HepG2 (cell line): ENCODE measurements around the gene TOX4. TPM values are rescaled to one million over a fixed set of nuclear protein-coding genes. Genes with fewer than 3 reads are reported as not detected.

Experiments
- CENPX ChIP-seq: sonication (generic); formaldehyde crosslinking; IDR thresholded peaks from 2 replicates; pipeline ENCODE4 v1.9.0; 2021; ENCODE audit warnings: mild to moderate bottlenecking, missing genetic modification reagents, moderate library complexity
- HDAC2 ChIP-seq: sonication (generic); formaldehyde crosslinking; IDR thresholded peaks from 2 replicates; pipeline ENCODE4 v1.4.0; 2020; ENCODE audit warnings: missing genetic modification reagents
- HNRNPK ChIP-seq: fragments of 200-400 bp; formaldehyde crosslinking; IDR thresholded peaks from 2 replicates; pipeline ENCODE4 v1.6.1; 2018; ENCODE audit warnings: low read length, low read depth, moderate library complexity, mild to moderate bottlenecking; ENCODE audit not compliant: poor library complexity, severe bottlenecking
- KLF9 ChIP-seq: IDR thresholded peaks from 2 replicates; pipeline ENCODE4 v1.6.1; 2016; ENCODE audit warnings: low read depth
- NCOR1 ChIP-seq: fragments of 200-600 bp; sonication (generic); IDR thresholded peaks from 2 replicates; pipeline ENCODE4 v1.7.0; 2017; ENCODE audit warnings: antibody characterized with exemption, low read length, borderline replicate concordance
- NFYC ChIP-seq: IDR thresholded peaks from 2 replicates; pipeline ENCODE4 v1.6.1; 2016; ENCODE audit warnings: missing genetic modification reagents, missing compliant biosample characterization
- PAWR ChIP-seq: sonication (generic); formaldehyde crosslinking; IDR thresholded peaks from 2 replicates; pipeline ENCODE4 v1.4.0; 2020; ENCODE audit warnings: missing genetic modification reagents, mild to moderate bottlenecking, borderline replicate concordance
- SALL2 ChIP-seq: sonication (generic); formaldehyde crosslinking; IDR thresholded peaks from 2 replicates; pipeline ENCODE4 v1.8.1; 2023; ENCODE audit warnings: mild to moderate bottlenecking, missing genetic modification reagents, inconsistent platforms
- SMAD9 ChIP-seq: sonication (generic); formaldehyde crosslinking; IDR thresholded peaks from 2 replicates; pipeline ENCODE4 v1.5.1; 2020; ENCODE audit warnings: mild to moderate bottlenecking, missing genetic modification reagents
- SOX5 ChIP-seq: IDR thresholded peaks from 2 replicates; pipeline ENCODE4 v1.6.1; 2016; ENCODE audit warnings: borderline replicate concordance
- SP4 ChIP-seq: sonication (generic); formaldehyde crosslinking; IDR thresholded peaks from 2 replicates; pipeline ENCODE4 v1.8.1; 2023; ENCODE audit warnings: mild to moderate bottlenecking, missing genetic modification reagents
- TARDBP ChIP-seq: sonication (generic); formaldehyde crosslinking; IDR thresholded peaks from 2 replicates; pipeline ENCODE4 v1.8.0; 2022; ENCODE audit warnings: mild to moderate bottlenecking, missing genetic modification reagents
- TEAD3 ChIP-seq: optimal IDR thresholded peaks from 2 replicates; pipeline ENCODE3; 2016; ENCODE audit warnings: borderline replicate concordance
- TOE1 ChIP-seq: sonication (generic); formaldehyde crosslinking; IDR thresholded peaks from 2 replicates; pipeline ENCODE4 v1.4.0; 2020; ENCODE audit warnings: mild to moderate bottlenecking, missing genetic modification reagents
- ZNF143 ChIP-seq: sonication (generic); formaldehyde crosslinking; IDR thresholded peaks from 2 replicates; pipeline ENCODE4 v1.4.0; 2020; ENCODE audit warnings: missing genetic modification reagents
- ZNF292 ChIP-seq: sonication (generic); formaldehyde crosslinking; IDR thresholded peaks from 2 replicates; pipeline ENCODE4 v1.8.1; 2022; ENCODE audit warnings: mild to moderate bottlenecking, low read depth, missing genetic modification reagents, borderline replicate concordance
- ZNF430 ChIP-seq: sonication (generic); formaldehyde crosslinking; IDR thresholded peaks from 2 replicates; pipeline ENCODE4 v1.9.0; 2021; ENCODE audit warnings: mild to moderate bottlenecking, missing genetic modification reagents
- ZNF703 ChIP-seq: sonication (generic); formaldehyde crosslinking; IDR thresholded peaks from 2 replicates; pipeline ENCODE4 v1.5.1; 2020; ENCODE audit warnings: missing genetic modification reagents, mild to moderate bottlenecking, moderate library complexity, borderline replicate concordance
- ZNF772 ChIP-seq: sonication (generic); formaldehyde crosslinking; IDR thresholded peaks from 2 replicates; pipeline ENCODE4 v1.5.0; 2020; ENCODE audit warnings: mild to moderate bottlenecking, missing genetic modification reagents
- ZNF790 ChIP-seq: sonication (generic); formaldehyde crosslinking; IDR thresholded peaks from 2 replicates; pipeline ENCODE4 v1.8.0; 2022; ENCODE audit warnings: missing genetic modification reagents, mild to moderate bottlenecking, borderline replicate concordance
- polyA plus RNA-seq, 8 experiments: library from polyadenylated mRNA; depleted of rRNA in 3 of 8; stranded (reverse) in 7 of 8; unstranded in 1 of 8; fragments of >200 nt; fragmentation: Illumina TruSeq in 4 of 8; extraction: Trizol in 4 of 8; gene quantifications; 2 replicates each; pipeline versions ENCODE4 v1.2.1 to v1.2.3, GENCODE V29; 2011 to 2016; ENCODE audit warnings: low read depth in 4 of 8, missing spikeins in 1 of 8, mixed read lengths in 1 of 8; ENCODE audit not compliant: insufficient read depth in 1 of 8
- total RNA-seq, 5 experiments: library from RNA; depleted of rRNA; stranded (reverse); fragments of >200 nt; fragmentation: Illumina TruSeq; extraction: Trizol; gene quantifications; 2 replicates each; pipeline ENCODE4 v1.2.3, GENCODE V29; 2016; ENCODE audit warnings: low read depth in 1 of 5
- TF ChIP-seq, protein P1 (sequence below): sonication (generic); formaldehyde crosslinking; IDR thresholded peaks from 2 replicates; pipeline ENCODE4 v1.9.0; 2021; ENCODE audit warnings: missing genetic modification reagents, borderline replicate concordance
- TF ChIP-seq, protein P2 (sequence below): sonication (generic); formaldehyde crosslinking; IDR thresholded peaks from 2 replicates; pipeline ENCODE4 v1.4.0; 2020; ENCODE audit warnings: missing genetic modification reagents, low read depth, mild to moderate bottlenecking, borderline replicate concordance
- TF ChIP-seq, protein P3 (sequence below): sonication (generic); formaldehyde crosslinking; IDR thresholded peaks from 2 replicates; pipeline ENCODE4 v1.4.0; 2020; ENCODE audit warnings: low read depth, missing genetic modification reagents

Gene TOX4
- total and polyA plus RNA-seq, 2 of the 13 experiments (the other 11 are each of a cell fraction or from before 2014, with no cell fraction given) = 71.8 to 163 TPM

DNA sequence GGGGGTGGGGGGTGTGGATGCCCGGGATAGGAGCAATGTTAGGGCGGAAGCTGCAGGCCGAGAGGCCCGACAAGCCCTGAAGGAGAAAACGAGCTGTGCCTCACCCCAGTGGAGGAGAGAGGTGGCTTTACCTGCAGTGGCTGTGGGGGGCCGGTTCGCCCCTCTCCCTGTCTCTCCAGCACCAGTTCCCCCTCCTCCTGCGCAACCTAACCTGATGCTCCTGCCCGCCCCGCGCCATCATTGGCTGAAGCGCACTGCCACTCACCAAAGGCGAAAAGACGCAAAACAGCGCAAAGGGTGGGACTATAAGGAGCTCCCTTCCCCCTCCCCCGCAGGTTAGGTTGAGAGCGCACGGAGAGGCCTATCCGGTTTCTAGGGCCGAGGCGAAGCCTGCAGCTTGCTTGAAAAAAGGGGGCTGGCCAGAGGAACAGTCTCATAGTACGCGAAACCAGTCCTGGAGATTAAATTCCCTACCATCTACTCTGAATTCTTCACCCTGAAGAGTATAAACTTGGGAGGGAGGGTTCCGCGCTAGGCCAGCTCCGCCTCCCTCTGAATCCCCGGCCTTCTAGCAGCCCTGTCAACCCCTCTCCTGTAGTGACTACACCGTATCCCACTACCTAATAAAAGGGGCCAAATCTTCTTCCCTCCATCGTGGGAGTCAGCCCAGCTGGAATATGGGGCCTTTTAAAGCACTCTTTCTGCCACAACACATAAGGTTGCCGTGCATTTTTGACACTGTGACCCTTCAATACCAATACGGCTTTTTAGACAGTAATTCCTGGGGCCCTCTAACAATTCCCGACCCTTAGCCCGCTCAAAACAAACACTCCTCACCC is 39.7 kb upstream of the TOX4 start (continued):
- TF ChIP-seq ZNF790 (CRISPR knock-in tag) (no peak; the same call in 1 of the 2 replicates), ZNF143 (CRISPR knock-in tag) (0 out of 2 replicates have a peak, but pooled peaks have one; percentile 35), ZNF703 (CRISPR knock-in tag) (no peak), TEAD3 (CRISPR knock-in tag) (peak; percentile 65), HNRNPK (peak; percentile 55), KLF9 (peak; percentile 86), TOE1 (peak; percentile 64; the same call in 1 of the 2 replicates), ZNF292 (peak; percentile 91), SALL2 (CRISPR knock-in tag) (peak; percentile 88; the same call in 1 of the 2 replicates), HDAC2 (peak; percentile 71; the same call in 1 of the 2 replicates), TARDBP (CRISPR knock-in tag) (peak; percentile 82), NCOR1 (peak; percentile 24; the same call in 1 of the 2 replicates), PAWR (CRISPR knock-in tag) (no peak), ZNF772 (peak; percentile 97), ZNF430 (peak; percentile 70; the same call in 1 of the 2 replicates), SOX5 (CRISPR knock-in tag) (peak; percentile 68; the same call in 1 of the 2 replicates), CENPX (CRISPR knock-in tag) (no peak), SP4 (CRISPR knock-in tag) (peak; percentile 99), NFYC (peak; percentile 100), SMAD9 (CRISPR knock-in tag) (no peak)
- TF ChIP-seq, protein P1, sequence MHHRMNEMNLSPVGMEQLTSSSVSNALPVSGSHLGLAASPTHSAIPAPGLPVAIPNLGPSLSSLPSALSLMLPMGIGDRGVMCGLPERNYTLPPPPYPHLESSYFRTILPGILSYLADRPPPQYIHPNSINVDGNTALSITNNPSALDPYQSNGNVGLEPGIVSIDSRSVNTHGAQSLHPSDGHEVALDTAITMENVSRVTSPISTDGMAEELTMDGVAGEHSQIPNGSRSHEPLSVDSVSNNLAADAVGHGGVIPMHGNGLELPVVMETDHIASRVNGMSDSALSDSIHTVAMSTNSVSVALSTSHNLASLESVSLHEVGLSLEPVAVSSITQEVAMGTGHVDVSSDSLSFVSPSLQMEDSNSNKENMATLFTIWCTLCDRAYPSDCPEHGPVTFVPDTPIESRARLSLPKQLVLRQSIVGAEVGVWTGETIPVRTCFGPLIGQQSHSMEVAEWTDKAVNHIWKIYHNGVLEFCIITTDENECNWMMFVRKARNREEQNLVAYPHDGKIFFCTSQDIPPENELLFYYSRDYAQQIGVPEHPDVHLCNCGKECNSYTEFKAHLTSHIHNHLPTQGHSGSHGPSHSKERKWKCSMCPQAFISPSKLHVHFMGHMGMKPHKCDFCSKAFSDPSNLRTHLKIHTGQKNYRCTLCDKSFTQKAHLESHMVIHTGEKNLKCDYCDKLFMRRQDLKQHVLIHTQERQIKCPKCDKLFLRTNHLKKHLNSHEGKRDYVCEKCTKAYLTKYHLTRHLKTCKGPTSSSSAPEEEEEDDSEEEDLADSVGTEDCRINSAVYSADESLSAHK (CRISPR knock-in tag) = no peak
- TF ChIP-seq, protein P2, sequence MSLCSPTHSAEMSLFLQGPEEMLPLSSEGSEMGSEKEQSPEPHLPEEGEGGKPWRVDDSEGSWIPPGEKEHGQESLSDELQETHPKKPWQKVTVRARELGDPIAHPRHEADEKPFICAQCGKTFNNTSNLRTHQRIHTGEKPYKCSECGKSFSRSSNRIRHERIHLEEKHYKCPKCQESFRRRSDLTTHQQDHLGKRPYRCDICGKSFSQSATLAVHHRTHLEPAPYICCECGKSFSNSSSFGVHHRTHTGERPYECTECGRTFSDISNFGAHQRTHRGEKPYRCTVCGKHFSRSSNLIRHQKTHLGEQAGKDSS (CRISPR knock-in tag) = peak; percentile 87; the same call in 1 of the 2 replicates
- TF ChIP-seq, protein P3, sequence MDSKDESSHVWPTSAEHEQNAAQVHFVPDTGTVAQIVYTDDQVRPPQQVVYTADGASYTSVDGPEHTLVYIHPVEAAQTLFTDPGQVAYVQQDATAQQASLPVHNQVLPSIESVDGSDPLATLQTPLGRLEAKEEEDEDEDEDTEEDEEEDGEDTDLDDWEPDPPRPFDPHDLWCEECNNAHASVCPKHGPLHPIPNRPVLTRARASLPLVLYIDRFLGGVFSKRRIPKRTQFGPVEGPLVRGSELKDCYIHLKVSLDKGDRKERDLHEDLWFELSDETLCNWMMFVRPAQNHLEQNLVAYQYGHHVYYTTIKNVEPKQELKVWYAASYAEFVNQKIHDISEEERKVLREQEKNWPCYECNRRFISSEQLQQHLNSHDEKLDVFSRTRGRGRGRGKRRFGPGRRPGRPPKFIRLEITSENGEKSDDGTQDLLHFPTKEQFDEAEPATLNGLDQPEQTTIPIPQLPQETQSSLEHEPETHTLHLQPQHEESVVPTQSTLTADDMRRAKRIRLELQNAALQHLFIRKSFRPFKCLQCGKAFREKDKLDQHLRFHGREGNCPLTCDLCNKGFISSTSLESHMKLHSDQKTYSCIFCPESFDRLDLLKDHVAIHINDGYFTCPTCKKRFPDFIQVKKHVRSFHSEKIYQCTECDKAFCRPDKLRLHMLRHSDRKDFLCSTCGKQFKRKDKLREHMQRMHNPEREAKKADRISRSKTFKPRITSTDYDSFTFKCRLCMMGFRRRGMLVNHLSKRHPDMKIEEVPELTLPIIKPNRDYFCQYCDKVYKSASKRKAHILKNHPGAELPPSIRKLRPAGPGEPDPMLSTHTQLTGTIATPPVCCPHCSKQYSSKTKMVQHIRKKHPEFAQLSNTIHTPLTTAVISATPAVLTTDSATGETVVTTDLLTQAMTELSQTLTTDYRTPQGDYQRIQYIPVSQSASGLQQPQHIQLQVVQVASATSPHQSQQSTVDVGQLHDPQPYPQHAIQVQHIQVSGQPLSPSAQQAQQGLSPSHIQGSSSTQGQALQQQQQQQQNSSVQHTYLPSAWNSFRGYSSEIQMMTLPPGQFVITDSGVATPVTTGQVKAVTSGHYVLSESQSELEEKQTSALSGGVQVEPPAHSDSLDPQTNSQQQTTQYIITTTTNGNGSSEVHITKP (CRISPR knock-in tag) = peak; percentile 93
